SU-DHL-6 (cell line): ENCODE measurements around the gene TMEM151B.

Source experiments
- H2AFZ ChIP-seq: fragments of 200-600 bp; sonication (generic); 2 replicates; pipeline ENCODE4 v1.6.1; 2014; ENCODE audit warnings: low read depth, mild to moderate bottlenecking, moderate library complexity, mixed read lengths, antibody characterized with exemption, low read length; ENCODE audit not compliant: severe bottlenecking
- H3F3A ChIP-seq: fragments of 200-600 bp; shearing (Covaris generic); 2 replicates; pipeline ENCODE4 v1.6.0; 2016; ENCODE audit warnings: antibody characterized with exemption, mild to moderate bottlenecking; ENCODE audit not compliant: insufficient read depth
- H3K27ac ChIP-seq: fragments of 200-600 bp; sonication (generic); 2 replicates; pipeline ENCODE4 v1.5.1; 2016; ENCODE audit warnings: low read depth, mild to moderate bottlenecking, low read length, moderate library complexity, mixed read lengths
- H3K27me3 ChIP-seq: fragments of 200-600 bp; sonication (generic), shearing (Covaris generic); 2 replicates; pipeline ENCODE4 v1.6.0; 2014; ENCODE audit warnings: mild to moderate bottlenecking, low read length
- H3K36me3 ChIP-seq: fragments of 200-600 bp; sonication (generic); 2 replicates; pipeline ENCODE4 v1.6.1; 2014; ENCODE audit warnings: mild to moderate bottlenecking, low read length, mixed read lengths
- H3K4me2 ChIP-seq: fragments of 300-600, 200-600 bp; shearing (Covaris generic), sonication (generic); 2 replicates; pipeline ENCODE4 v1.6.0; 2014; ENCODE audit warnings: low read length, low read depth, mild to moderate bottlenecking; ENCODE audit not compliant: poor library complexity, severe bottlenecking
- H3K4me3 ChIP-seq: fragments of 200-600 bp; sonication (generic); 2 replicates; pipeline ENCODE4 v1.5.1; 2014; ENCODE audit warnings: antibody characterized with exemption, low read length, mild to moderate bottlenecking, mixed read lengths; ENCODE audit not compliant: insufficient read depth, poor library complexity, severe bottlenecking
- H3K79me2 ChIP-seq: fragments of 200-600 bp; sonication (generic); 2 replicates; pipeline ENCODE4 v1.6.1; 2014; ENCODE audit warnings: mild to moderate bottlenecking, low read length, moderate library complexity; ENCODE audit not compliant: insufficient read depth
- H3K9ac ChIP-seq: fragments of 200-600 bp; sonication (generic); 2 replicates; pipeline ENCODE4 v1.7.0; 2014; ENCODE audit warnings: mild to moderate bottlenecking, low read length
- H3K9me2 ChIP-seq: fragments of 200-600 bp; sonication (generic); replicated peaks from 2 replicates; pipeline ENCODE4 v1.6.1; 2014; ENCODE audit warnings: low read length; ENCODE audit not compliant: insufficient read depth
- H3K9me3 ChIP-seq: fragments of 200-600 bp; sonication (generic); 2 replicates; pipeline ENCODE4 v1.6.1; 2014; ENCODE audit warnings: low read length, mixed read lengths; ENCODE audit not compliant: insufficient read depth
- H4K20me1 ChIP-seq: fragments of 200-600 bp; sonication (generic); 2 replicates; pipeline ENCODE4 v1.6.1; 2014; ENCODE audit warnings: low read depth, mild to moderate bottlenecking, antibody characterized with exemption, low read length, moderate library complexity, mixed read lengths
- EZH2phosphoT487 ChIP-seq: fragments of 200-600 bp; sonication (generic), shearing (Covaris generic); conservative IDR thresholded peaks from 2 replicates; pipeline ENCODE4 v1.6.1; 2018; ENCODE audit warnings: mild to moderate bottlenecking, antibody characterized with exemption, low read length, moderate library complexity, mixed read lengths
- TF ChIP-seq, protein P1 (sequence below): fragments of 200-600 bp; sonication (generic); IDR thresholded peaks from one replicate; pipeline ENCODE4 v1.5.1; 2017; ENCODE audit warnings: antibody characterized with exemption, mild to moderate bottlenecking, low read length, moderate library complexity; ENCODE audit not compliant: insufficient read depth, poor library complexity, severe bottlenecking

TMEM151B gene

GRCh38 chr6:44221961-44222335 lies 48.3 kb upstream of the TMEM151B start:
- no peaks in the 10 kb centered on the region for H3K9me2 ChIP-seq
- no peak overlapping the region; the same call in 1 of the 2 replicates for H3K9ac ChIP-seq
- peaks cover 34% of the 10 kb centered on the region for H3K79me2 ChIP-seq
- H3F3A ChIP-seq = peaks cover 14% of the 10 kb centered on the region
- TF ChIP-seq, protein P1, sequence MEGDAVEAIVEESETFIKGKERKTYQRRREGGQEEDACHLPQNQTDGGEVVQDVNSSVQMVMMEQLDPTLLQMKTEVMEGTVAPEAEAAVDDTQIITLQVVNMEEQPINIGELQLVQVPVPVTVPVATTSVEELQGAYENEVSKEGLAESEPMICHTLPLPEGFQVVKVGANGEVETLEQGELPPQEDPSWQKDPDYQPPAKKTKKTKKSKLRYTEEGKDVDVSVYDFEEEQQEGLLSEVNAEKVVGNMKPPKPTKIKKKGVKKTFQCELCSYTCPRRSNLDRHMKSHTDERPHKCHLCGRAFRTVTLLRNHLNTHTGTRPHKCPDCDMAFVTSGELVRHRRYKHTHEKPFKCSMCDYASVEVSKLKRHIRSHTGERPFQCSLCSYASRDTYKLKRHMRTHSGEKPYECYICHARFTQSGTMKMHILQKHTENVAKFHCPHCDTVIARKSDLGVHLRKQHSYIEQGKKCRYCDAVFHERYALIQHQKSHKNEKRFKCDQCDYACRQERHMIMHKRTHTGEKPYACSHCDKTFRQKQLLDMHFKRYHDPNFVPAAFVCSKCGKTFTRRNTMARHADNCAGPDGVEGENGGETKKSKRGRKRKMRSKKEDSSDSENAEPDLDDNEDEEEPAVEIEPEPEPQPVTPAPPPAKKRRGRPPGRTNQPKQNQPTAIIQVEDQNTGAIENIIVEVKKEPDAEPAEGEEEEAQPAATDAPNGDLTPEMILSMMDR = no peak
- TF ChIP-seq EZH2phosphoT487 = no peak
- no peaks in the 10 kb centered on the region for H3K36me3 ChIP-seq
- H3K4me3 ChIP-seq = no peak overlapping the region
- H3K27me3 ChIP-seq = no peaks in the 10 kb centered on the region
- no peak overlapping the region for H3K4me2 ChIP-seq
- no peaks in the 10 kb centered on the region for H4K20me1 ChIP-seq
- H3K9me3 ChIP-seq = no peaks in the 10 kb centered on the region
- H3K27ac ChIP-seq = no peak overlapping the region
- H2AFZ ChIP-seq = no peak overlapping the region

DNA sequence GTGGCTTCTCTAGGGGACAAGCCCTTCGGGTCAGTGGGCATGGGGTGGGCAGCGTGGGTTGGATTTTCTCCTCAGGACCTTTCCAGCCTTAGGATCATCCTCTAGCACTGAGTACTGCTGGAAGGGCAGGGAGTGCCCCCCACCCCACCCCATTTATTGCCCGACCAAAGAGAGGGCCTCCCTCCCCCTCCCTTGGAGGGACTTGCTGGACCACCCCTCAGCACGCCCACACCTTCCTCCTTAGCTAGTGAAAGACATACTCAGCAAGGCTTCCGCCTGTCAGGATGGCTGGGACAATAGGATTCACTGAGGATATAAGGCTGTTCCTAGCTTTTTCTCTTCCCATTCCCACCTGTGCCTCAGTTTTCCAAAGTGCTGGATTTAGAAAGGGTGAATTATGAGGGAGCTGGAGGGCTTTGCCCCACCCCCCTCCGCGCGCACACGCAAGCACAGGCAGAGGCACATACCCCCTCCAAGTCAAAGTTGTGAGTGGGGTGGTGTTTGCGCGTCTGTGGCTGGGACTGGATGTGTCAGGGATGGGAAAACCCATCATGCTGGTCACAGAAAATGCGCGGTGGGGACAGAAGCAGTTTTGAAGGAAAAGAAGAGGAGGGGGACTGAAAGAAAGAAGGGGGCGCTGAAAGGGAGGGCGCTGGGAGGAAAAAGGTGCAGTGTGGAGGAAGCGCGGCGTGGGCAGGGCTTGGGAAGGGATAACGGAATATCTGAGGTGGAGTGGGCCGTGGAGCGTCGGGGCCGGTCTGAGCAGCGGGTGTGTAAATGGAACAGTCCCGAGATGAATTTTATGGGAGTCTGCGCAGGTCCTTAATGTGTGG lies 47.5 kb upstream of the TMEM151B start:
- peaks cover 14% of the 10 kb centered on the region for H3F3A ChIP-seq
- H3K4me2 ChIP-seq = peak overlapping the region; percentile 66
- H3K9ac ChIP-seq = peak overlapping the region; percentile 83
- peak overlapping the region; percentile 81 for H3K4me3 ChIP-seq
- no peaks in the 10 kb centered on the region for H3K9me2 ChIP-seq
- H3K79me2 ChIP-seq = peaks cover 40% of the 10 kb centered on the region
- no peaks in the 10 kb centered on the region for H3K9me3 ChIP-seq
- no peaks in the 10 kb centered on the region for H3K36me3 ChIP-seq
- no peak overlapping the region for H3K27ac ChIP-seq
- no peaks in the 10 kb centered on the region for H4K20me1 ChIP-seq
- H2AFZ ChIP-seq = peak overlapping the region; percentile 52
- TF ChIP-seq, protein P1 = no peak
- TF ChIP-seq EZH2phosphoT487 = no peak
- H3K27me3 ChIP-seq = no peaks in the 10 kb centered on the region

DNA sequence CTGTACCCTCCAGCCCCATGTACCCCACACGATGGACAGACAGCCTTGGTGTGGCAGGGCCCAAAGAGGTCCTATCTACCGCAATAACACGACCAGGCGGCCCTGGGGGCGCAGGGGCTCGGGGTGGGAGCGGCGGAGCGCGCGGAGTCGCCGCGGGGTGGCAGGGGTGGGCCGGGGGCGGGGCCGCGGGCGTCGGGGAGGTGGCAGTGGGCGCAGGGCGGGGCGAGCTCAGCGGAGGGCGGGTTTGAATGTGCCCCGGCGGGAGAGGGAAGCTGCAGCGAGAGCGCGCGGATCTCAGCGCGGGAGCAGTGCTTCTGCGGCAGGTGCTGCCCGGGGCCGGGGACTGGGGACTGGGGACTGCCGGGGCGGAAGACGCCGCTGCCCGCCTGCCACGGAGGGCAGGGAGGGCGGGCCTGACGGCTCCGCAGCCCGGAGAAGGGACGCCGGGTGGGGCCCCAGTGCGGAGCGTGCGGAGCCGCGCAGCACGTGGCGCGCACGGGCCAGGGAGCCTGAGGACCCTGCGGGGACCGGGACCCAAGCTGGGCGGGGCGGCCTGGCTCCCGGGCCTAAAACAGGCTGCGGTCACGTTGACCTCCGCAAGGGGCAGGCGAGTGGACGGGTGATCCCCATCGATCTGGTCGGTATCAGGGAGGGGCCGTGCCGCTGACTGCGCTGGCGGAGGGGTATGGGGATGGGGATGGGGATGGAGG lies 46.8 kb upstream of the TMEM151B start, which contains the start of gene SLC29A1:
Gene SLC29A1, plus strand, starts transcription at position 277 of the 710 bp plus-strand sequence. CDS start 3,719 bp downstream, outside the sequence.
- Histone ChIP-seq H3K4me2 (peak within 1 kb of the TSS; percentile 66), H3K9ac (peak within 1 kb of the TSS; percentile 83), H3K27me3 (no peaks in the 10 kb centered on the region), H3K4me3 (peak within 1 kb of the TSS; percentile 81), H2AFZ (peak within 1 kb of the TSS; percentile 65), H3K9me2 (no peaks in the 10 kb centered on the region), H3K27ac (peak within 1 kb of the TSS; percentile 65), H3K9me3 (no peaks in the 10 kb centered on the region), H3K79me2 (peaks cover 40% of the 10 kb centered on the region), H4K20me1 (no peaks in the 10 kb centered on the region), H3F3A (peaks cover 11% of the 10 kb centered on the region), H3K36me3 (no peaks in the 10 kb centered on the region)
- TF ChIP-seq, protein P1 = peak; percentile 18
- TF ChIP-seq EZH2phosphoT487 = no peak
